Activated CD4-positive, alpha-beta T cell treated with anti-CD3 and anti-CD28 coated beads, Interleukin-10, Interleukin-2, amounts not matched to agents 100 ng/mL and 50 ng/mL, durations not matched to agents 16 hours and 8 hours (primary cell): Measurements from ENCODE around the gene IL1R2.
A peak's percentile ranks its signal among the peaks of the same experiment; 100 is the strongest.

ENCODE experiments used
- DNase-seq: peaks from one replicate; pipeline ENCODE4 v3.0.0-alpha.2; 2020

IL1R2 gene

GRCh38 chr2:102024410-102024809, 32.6 kb downstream of the IL1R2 start:
- no peak for DNase-seq

- DNase-seq, result no peak
Observed at GRCh38 chr2:102025016-102025501, 33.3 kb downstream of the IL1R2 start.

- no peak for DNase-seq
Observed at GRCh38 chr2:102025583-102026267, 34.0 kb downstream of the IL1R2 start.

GRCh38 chr2:102027036-102027980, 35.5 kb downstream of the IL1R2 start:
- no peak for DNase-seq

- DNase-seq, result peak; percentile 38
Observed at GRCh38 chr2:102028470-102028869, 36.7 kb downstream of the IL1R2 start.

GRCh38 chr2:102029405-102029804, 37.6 kb downstream of the IL1R2 start:
- no peak for DNase-seq

GRCh38 chr2:102029952-102030351, 38.2 kb downstream of the IL1R2 start:
- DNase-seq, result no peak

- no peak for DNase-seq
Observed at GRCh38 chr2:102030502-102030854, 38.7 kb downstream of the IL1R2 start.

GRCh38 chr2:102030855-102031527, 39.2 kb downstream of the IL1R2 start:
- no peak for DNase-seq

- no peak for DNase-seq
Observed at GRCh38 chr2:102032368-102033030, 40.7 kb downstream of the IL1R2 start.

GRCh38 chr2:102033031-102033749, 41.4 kb downstream of the IL1R2 start:
- peak; percentile 38 for DNase-seq

- DNase-seq, result no peak
Observed at GRCh38 chr2:102033750-102034682, 42.3 kb downstream of the IL1R2 start.

- no peak for DNase-seq
Observed at GRCh38 chr2:102034683-102035548, 43.2 kb downstream of the IL1R2 start.

GRCh38 chr2:102037681-102038080, 45.9 kb downstream of the IL1R2 start:
- no peak for DNase-seq

- no peak for DNase-seq
Observed at GRCh38 chr2:102040229-102040628, 48.5 kb downstream of the IL1R2 start.

GRCh38 chr2:102041351-102041750, 49.6 kb downstream of the IL1R2 start:
- no peak for DNase-seq

GRCh38 chr2:102042196-102043081, 50.7 kb downstream of the IL1R2 start:
- no peak for DNase-seq

GRCh38 chr2:102043560-102043959, 51.8 kb downstream of the IL1R2 start:
- no peak for DNase-seq
